GM13976 (cell line): ENCODE results near the gene KCNQ1.

Source experiments
- DNase-seq: peaks from one replicate; pipeline ENCODE4 v3.0.0; 2012; ENCODE audit warnings: low spot score
- in situ Hi-C: fragments of 300-500 bp; cut with MboI; formaldehyde crosslinking; loops from one replicate; pipeline ENCODE4 v1.12.0; 2022; ENCODE audit warnings: low sequenced_read_pairs, mixed read lengths, inconsistent platforms; ENCODE audit not compliant: unreplicated experiment
- TF ChIP-seq, protein P1 (sequence below): IDR thresholded peaks from 2 replicates; pipeline ENCODE4 v1.5.1; 2012; ENCODE audit warnings: borderline replicate concordance, mild to moderate bottlenecking; ENCODE audit not compliant: insufficient read depth; ENCODE audit errors: extremely low read depth, missing control alignments, control extremely low read depth

KCNQ1 gene

DNA sequence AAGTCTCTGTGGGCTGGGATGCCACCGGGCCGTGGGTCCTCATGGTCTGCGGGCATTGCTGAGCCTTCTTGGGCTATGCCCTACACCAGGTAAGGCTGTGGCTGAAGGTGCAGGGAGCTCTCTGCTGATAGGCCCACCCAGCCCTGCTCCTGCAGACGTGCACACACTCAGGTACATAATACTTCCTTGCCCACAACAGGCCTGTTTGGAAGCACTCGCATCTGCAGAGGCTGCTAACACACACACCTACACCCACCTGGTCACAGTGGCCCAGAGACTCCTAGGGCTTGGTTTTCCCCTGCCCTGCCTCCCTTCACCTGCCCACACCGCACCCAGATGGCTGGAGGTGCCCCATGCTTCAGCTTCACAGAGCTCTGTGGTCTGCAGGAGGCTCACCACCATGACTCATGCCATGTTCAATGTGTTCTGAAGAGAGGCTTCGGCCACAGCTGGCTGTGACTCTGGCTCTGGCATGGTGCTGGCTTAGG is 327.8 kb downstream of the KCNQ1 start:
- in situ Hi-C loops: loop anchor here (25.0 kb wide), 1 partner anchor 210 kb away; no protein-coding TSS in a partner anchor
- DNase-seq: peak; percentile 20
- TF ChIP-seq, protein P1, sequence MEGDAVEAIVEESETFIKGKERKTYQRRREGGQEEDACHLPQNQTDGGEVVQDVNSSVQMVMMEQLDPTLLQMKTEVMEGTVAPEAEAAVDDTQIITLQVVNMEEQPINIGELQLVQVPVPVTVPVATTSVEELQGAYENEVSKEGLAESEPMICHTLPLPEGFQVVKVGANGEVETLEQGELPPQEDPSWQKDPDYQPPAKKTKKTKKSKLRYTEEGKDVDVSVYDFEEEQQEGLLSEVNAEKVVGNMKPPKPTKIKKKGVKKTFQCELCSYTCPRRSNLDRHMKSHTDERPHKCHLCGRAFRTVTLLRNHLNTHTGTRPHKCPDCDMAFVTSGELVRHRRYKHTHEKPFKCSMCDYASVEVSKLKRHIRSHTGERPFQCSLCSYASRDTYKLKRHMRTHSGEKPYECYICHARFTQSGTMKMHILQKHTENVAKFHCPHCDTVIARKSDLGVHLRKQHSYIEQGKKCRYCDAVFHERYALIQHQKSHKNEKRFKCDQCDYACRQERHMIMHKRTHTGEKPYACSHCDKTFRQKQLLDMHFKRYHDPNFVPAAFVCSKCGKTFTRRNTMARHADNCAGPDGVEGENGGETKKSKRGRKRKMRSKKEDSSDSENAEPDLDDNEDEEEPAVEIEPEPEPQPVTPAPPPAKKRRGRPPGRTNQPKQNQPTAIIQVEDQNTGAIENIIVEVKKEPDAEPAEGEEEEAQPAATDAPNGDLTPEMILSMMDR: no peak

DNA sequence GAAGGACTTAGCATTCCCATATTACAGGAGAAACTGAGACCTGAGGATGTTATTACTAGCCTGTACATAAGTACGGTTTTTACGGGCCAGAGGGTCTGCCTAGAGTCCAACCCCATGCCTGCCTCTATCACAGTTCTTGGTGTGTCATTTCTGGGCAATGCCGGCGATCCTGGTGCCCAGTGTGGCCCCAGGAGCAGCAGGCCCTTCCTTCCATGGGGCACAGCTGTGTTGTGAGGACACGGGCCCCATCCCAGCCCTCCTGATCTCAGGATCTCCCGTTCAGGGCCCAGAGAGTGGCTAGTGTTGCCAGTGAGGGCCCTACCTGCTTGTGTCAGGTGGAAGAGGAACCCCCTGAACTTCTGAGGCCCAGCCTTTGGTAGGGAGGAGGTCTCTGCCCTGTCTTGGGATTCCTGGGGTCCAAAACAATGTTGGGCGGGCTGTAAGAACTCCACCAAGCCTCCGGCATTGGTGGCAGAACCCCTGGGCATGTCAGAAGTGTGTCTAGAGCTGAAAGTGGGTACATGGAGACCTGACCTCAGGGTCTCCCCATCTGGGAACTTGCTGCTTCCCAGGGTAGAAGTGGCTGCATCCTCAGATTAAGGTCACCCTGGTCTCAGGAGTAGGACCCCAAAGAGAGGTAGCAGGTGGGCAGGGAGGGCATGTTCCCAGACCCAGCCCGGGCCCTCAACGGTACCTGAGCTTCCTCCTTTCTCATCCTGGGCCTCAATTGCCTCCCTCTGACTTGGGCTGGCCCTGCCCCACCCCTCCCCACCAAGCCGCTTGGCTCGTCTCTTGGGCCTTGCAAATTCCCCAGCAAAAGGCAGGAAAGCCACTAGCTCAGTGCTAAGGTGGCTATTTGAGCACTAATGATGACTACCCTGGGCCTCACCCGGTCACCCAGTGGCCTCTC is 329.6 kb downstream of the KCNQ1 start:
- in situ Hi-C loops: loop anchor here (25.0 kb wide), 1 partner anchor 212 kb away; no protein-coding TSS in a partner anchor
- TF ChIP-seq, protein P1: no peak
- DNase-seq: no peak

DNA sequence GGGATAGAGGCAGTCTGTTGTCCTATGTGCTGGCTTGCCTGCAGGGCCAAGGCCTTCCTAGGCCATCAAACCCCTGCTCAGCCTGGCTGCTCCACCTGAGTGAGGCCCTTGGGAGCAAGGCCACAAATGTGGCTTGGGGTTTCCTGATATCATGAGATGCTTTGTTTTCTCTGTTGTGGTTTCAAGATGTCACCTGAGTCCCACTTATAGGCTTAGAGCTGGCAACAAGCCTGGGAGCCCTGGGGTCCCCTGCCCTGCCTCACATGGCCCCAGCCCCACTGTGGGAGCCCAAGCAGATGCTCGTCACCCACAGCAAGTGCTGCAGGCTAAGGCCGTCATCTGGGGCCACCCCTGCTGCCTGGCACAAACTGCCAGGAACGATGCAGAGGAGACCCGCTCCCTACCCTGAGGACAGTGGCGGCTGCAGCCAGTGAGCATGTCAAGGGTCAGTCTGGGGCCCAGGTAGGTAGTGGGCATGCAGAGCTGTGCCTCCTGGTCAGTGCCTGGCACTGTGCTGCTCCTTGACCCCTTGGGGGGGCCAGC is 330.3 kb downstream of the KCNQ1 start:
- in situ Hi-C loops: no loop called here
- DNase-seq: no peak
- TF ChIP-seq, protein P1: no peak

DNA sequence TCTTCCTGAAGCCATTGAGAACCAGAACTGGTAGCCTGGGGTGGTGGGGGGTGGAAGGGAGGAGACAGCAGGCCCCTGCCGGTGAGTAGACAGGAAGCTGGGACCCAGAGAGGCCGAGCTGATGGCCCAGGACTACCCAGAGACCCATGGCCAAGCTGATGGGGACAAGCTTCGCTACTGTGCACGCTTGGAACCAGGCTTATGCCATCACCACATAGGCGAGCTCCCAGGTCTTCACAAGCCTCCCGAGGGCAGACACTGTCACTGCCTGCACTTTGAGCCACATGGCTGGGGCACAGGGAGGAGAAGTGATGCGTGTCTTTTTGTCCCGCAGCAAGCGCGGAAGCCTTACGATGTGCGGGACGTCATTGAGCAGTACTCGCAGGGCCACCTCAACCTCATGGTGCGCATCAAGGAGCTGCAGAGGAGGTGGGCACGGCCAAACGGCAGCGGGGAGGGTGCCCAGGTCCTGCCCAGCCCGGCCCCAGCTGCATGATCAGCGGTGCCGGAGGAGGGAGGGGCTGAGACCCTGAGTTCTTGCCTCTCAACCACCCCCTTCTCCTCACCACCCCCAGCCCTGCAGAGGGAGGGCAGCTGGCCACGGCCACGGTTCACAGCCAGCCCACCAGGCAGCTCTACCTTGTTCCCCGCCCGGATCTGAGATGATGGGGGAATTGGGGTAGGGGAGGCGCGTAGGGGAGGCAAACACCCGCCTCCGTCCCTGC is 331.0 kb downstream of the KCNQ1 start:
- no peak for DNase-seq
- TF ChIP-seq, protein P1: no peak
- in situ Hi-C loops: no loop called here

DNA sequence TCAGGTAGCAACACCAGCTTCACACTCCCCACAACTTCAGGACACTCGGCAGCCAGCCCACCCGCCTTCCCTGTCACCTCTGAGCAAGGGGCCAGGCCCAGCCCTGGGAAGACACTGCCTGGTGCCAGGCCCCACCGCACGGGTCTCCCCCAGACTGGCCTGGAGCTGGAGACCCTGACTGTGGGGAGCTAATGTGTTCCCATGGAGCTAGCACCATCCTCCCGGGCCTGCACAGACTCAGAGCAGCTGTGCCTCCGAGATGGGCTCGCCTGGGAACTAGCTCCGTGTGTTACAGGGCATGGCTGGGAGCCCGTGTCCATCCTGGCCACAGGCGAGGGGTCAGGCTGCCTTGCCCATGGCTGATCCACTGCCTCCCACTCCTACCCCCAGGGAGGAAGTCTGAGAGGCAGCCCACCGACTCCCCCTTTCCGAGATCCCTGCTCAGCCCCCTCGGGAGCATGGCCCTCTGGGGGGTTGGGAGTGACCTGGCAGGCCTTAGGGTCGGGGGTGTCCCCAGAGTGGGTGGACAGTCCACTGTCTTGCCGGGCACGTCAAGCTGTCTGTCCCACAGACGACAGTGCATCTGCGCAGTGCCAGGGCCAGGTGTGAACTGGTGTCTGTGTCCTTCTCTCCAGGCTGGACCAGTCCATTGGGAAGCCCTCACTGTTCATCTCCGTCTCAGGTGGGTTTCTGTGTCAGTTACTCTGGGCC is 331.7 kb downstream of the KCNQ1 start:
- TF ChIP-seq, protein P1: no peak
- no peak for DNase-seq
- in situ Hi-C loops: no loop called here

DNA sequence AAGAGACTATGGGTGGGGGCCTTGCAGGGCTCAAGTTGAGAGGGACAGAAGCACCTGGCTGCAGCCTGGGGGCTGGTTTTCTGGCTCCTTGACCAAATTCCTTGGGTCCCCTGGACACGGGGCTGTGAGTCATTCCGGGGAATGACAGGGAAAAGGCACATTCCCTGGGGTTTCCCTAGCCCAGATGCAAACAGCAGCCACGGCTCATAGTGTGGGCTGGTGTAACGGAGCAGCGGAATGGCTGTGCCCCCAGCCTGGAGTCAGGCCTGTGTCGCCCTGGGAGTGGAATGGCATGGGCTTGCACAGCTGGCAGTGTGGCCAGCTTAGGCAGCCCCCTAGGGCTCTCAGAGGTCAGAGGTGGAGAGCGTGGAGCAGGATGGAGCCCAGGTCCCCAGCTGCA is 332.6 kb downstream of the KCNQ1 start:
- in situ Hi-C loops: no loop called here
- TF ChIP-seq, protein P1: no peak
- DNase-seq: no peak
